ENCODE results near the gene GNB5. TPM values are rescaled to one million over a fixed set of nuclear protein-coding genes. Genes with fewer than 3 reads are reported as not detected.

The GNB5 gene
- total and polyA plus RNA-seq, 2 donors: 16.1 to 20.5 TPM

- WGBS: over 99% methylated on average over 2 of the region's 2 CpGs
- Histone ChIP-seq H3K27me3 (ENCODE audit: control insufficient read depth in 2 of 2, insufficient read depth in 1 of 2, low read length in 1 of 2) (no peaks in the 10 kb centered on the region), H3K27ac (ENCODE audit: low read depth in 1 of 2, low read length in 1 of 2) (no peak overlapping the region), H3K9me3 (ENCODE audit: control insufficient read depth in 2 of 2, insufficient read depth in 1 of 2, low read length in 1 of 2) (no peaks in the 10 kb centered on the region), H3K4me1 (ENCODE audit: control insufficient read depth in 2 of 2, insufficient read depth in 2 of 2, low read length in 2 of 2) (no peaks in the 10 kb centered on the region), H3K4me3 (ENCODE audit: low read length in 2 of 2) (no peak overlapping the region), H3K36me3 (ENCODE audit: control insufficient read depth in 2 of 2, insufficient read depth in 2 of 2, low read length in 1 of 2) (peaks cover 19 to 39% of the 10 kb centered on the region in 2 donors)
- DNase-seq (ENCODE audit: low read depth in 6 of 9, low spot score in 9 of 9): no peak
Observed at GRCh38 chr15:52146261-52146660, 44.9 kb downstream of the GNB5 start.

- WGBS: 99% methylated on average over 7 of the region's 7 CpGs
- H3K27me3 ChIP-seq (ENCODE audit: control insufficient read depth in 2 of 2, insufficient read depth in 1 of 2, low read length in 1 of 2): no peaks in the 10 kb centered on the region
Observed at GRCh38 chr15:52144656-52145178, 46.5 kb downstream of the GNB5 start.

GRCh38 chr15:52143873-52144272 lies 47.3 kb downstream of the GNB5 start:
- Histone ChIP-seq H3K4me3 (ENCODE audit: low read length in 2 of 2) (no peak overlapping the region), H3K36me3 (ENCODE audit: control insufficient read depth in 2 of 2, insufficient read depth in 2 of 2, low read length in 1 of 2) (peaks cover 11 to 26% of the 10 kb centered on the region in 2 donors)

More at GRCh38 chr15:52144656-52145178, 46.5 kb downstream of the GNB5 start:
- no peak for DNase-seq (ENCODE audit: low read depth in 6 of 9, low spot score in 9 of 9)
- H3K4me1 ChIP-seq (ENCODE audit: control insufficient read depth in 2 of 2, insufficient read depth in 2 of 2, low read length in 2 of 2): peaks cover 0 to 4% of the 10 kb centered on the region in 2 donors
- peaks cover 17 to 34% of the 10 kb centered on the region in 2 donors for H3K36me3 ChIP-seq (ENCODE audit: control insufficient read depth in 2 of 2, insufficient read depth in 2 of 2, low read length in 1 of 2)
- no peak overlapping the region for H3K4me3 ChIP-seq (ENCODE audit: low read length in 2 of 2)
- H3K27ac ChIP-seq (ENCODE audit: low read depth in 1 of 2, low read length in 1 of 2): no peak overlapping the region
- H3K9me3 ChIP-seq (ENCODE audit: control insufficient read depth in 2 of 2, insufficient read depth in 1 of 2, low read length in 1 of 2): no peaks in the 10 kb centered on the region

GRCh38 chr15:52140646-52141045 lies 50.5 kb downstream of the GNB5 start:
- Histone ChIP-seq H3K27ac (ENCODE audit: low read depth in 1 of 2, low read length in 1 of 2) (no peak overlapping the region), H3K4me3 (ENCODE audit: low read length in 2 of 2) (no peak overlapping the region), H3K4me1 (ENCODE audit: control insufficient read depth in 2 of 2, insufficient read depth in 2 of 2, low read length in 2 of 2) (peaks cover 10 to 29% of the 10 kb centered on the region in 2 donors), H3K9me3 (ENCODE audit: control insufficient read depth in 2 of 2, insufficient read depth in 1 of 2, low read length in 1 of 2) (no peaks in the 10 kb centered on the region), H3K36me3 (ENCODE audit: control insufficient read depth in 2 of 2, insufficient read depth in 2 of 2, low read length in 1 of 2) (peaks cover 8 to 20% of the 10 kb centered on the region in 2 donors), H3K27me3 (ENCODE audit: control insufficient read depth in 2 of 2, insufficient read depth in 1 of 2, low read length in 1 of 2) (no peaks in the 10 kb centered on the region)
- WGBS: 97% methylated on average over 4 of the region's 4 CpGs
- DNase-seq (ENCODE audit: low read depth in 6 of 9, low spot score in 9 of 9): no peak

More at GRCh38 chr15:52143873-52144272, 47.3 kb downstream of the GNB5 start:
- DNase-seq (ENCODE audit: low read depth in 6 of 9, low spot score in 9 of 9): no peak
- no peaks in the 10 kb centered on the region for H3K27me3 ChIP-seq (ENCODE audit: control insufficient read depth in 2 of 2, insufficient read depth in 1 of 2, low read length in 1 of 2)
- 92% methylated on average over 11 of the region's 11 CpGs for WGBS
- H3K9me3 ChIP-seq (ENCODE audit: control insufficient read depth in 2 of 2, insufficient read depth in 1 of 2, low read length in 1 of 2): no peaks in the 10 kb centered on the region
- H3K27ac ChIP-seq (ENCODE audit: low read depth in 1 of 2, low read length in 1 of 2): no peak overlapping the region
- H3K4me1 ChIP-seq (ENCODE audit: control insufficient read depth in 2 of 2, insufficient read depth in 2 of 2, low read length in 2 of 2): peaks cover 0 to 7% of the 10 kb centered on the region in 2 donors

- H3K36me3 ChIP-seq (ENCODE audit: control insufficient read depth in 2 of 2, insufficient read depth in 2 of 2, low read length in 1 of 2): peaks cover 8 to 19% of the 10 kb centered on the region in 2 donors
- peak in 7 of 9 donors; percentile 37 to 68 (median 51) for DNase-seq (ENCODE audit: low read depth in 6 of 9, low spot score in 9 of 9)
Observed at GRCh38 chr15:52139599-52140462, 51.4 kb downstream of the GNB5 start.

GRCh38 chr15:52137432-52138357 lies 53.5 kb downstream of the GNB5 start:
- 87% methylated on average over 12 of the region's 12 CpGs for WGBS
- DNase-seq (ENCODE audit: low read depth in 6 of 9, low spot score in 9 of 9): no peak
- Histone ChIP-seq H3K36me3 (ENCODE audit: control insufficient read depth in 2 of 2, insufficient read depth in 2 of 2, low read length in 1 of 2) (peaks cover 9 to 11% of the 10 kb centered on the region in 2 donors), H3K27me3 (ENCODE audit: control insufficient read depth in 2 of 2, insufficient read depth in 1 of 2, low read length in 1 of 2) (no peaks in the 10 kb centered on the region), H3K4me1 (ENCODE audit: control insufficient read depth in 2 of 2, insufficient read depth in 2 of 2, low read length in 2 of 2) (peaks cover 13 to 32% of the 10 kb centered on the region in 2 donors), H3K9me3 (ENCODE audit: control insufficient read depth in 2 of 2, insufficient read depth in 1 of 2, low read length in 1 of 2) (no peaks in the 10 kb centered on the region), H3K27ac (ENCODE audit: low read depth in 1 of 2, low read length in 1 of 2) (peak overlapping the region in 1 of 2 donors; percentile 23), H3K4me3 (ENCODE audit: low read length in 2 of 2) (no peak overlapping the region)

More at GRCh38 chr15:52139599-52140462, 51.4 kb downstream of the GNB5 start:
- Histone ChIP-seq H3K9me3 (ENCODE audit: control insufficient read depth in 2 of 2, insufficient read depth in 1 of 2, low read length in 1 of 2) (no peaks in the 10 kb centered on the region), H3K27ac (ENCODE audit: low read depth in 1 of 2, low read length in 1 of 2) (no peak overlapping the region), H3K4me1 (ENCODE audit: control insufficient read depth in 2 of 2, insufficient read depth in 2 of 2, low read length in 2 of 2) (peaks cover 13 to 32% of the 10 kb centered on the region in 2 donors), H3K4me3 (ENCODE audit: low read length in 2 of 2) (no peak overlapping the region), H3K27me3 (ENCODE audit: control insufficient read depth in 2 of 2, insufficient read depth in 1 of 2, low read length in 1 of 2) (no peaks in the 10 kb centered on the region)
- 74% methylated on average over 17 of the region's 17 CpGs for whole genome bisulfite sequencing

- DNase-seq (ENCODE audit: low read depth in 6 of 9, low spot score in 9 of 9): peak in 1 of 9 donors; percentile 26
- Histone ChIP-seq H3K4me3 (ENCODE audit: low read length in 2 of 2) (no peak overlapping the region), H3K27me3 (ENCODE audit: control insufficient read depth in 2 of 2, insufficient read depth in 1 of 2, low read length in 1 of 2) (no peaks in the 10 kb centered on the region), H3K27ac (ENCODE audit: low read depth in 1 of 2, low read length in 1 of 2) (peak overlapping the region in 1 of 2 donors; percentile 54), H3K36me3 (ENCODE audit: control insufficient read depth in 2 of 2, insufficient read depth in 2 of 2, low read length in 1 of 2) (peaks cover 9 to 12% of the 10 kb centered on the region in 2 donors), H3K9me3 (ENCODE audit: control insufficient read depth in 2 of 2, insufficient read depth in 1 of 2, low read length in 1 of 2) (no peaks in the 10 kb centered on the region), H3K4me1 (ENCODE audit: control insufficient read depth in 2 of 2, insufficient read depth in 2 of 2, low read length in 2 of 2) (peaks cover 13 to 32% of the 10 kb centered on the region in 2 donors)
- 79% methylated on average over 6 of the region's 6 CpGs for WGBS
Observed at GRCh38 chr15:52136442-52136980, 54.7 kb downstream of the GNB5 start.

- WGBS: 96% methylated on average over 5 of the region's 5 CpGs
- no peak overlapping the region for H3K4me3 ChIP-seq (ENCODE audit: low read length in 2 of 2)
- no peak for DNase-seq (ENCODE audit: low read depth in 6 of 9, low spot score in 9 of 9)
- H3K27me3 ChIP-seq (ENCODE audit: control insufficient read depth in 2 of 2, insufficient read depth in 1 of 2, low read length in 1 of 2): no peaks in the 10 kb centered on the region
- no peaks in the 10 kb centered on the region for H3K9me3 ChIP-seq (ENCODE audit: control insufficient read depth in 2 of 2, insufficient read depth in 1 of 2, low read length in 1 of 2)
- peaks cover 13 to 27% of the 10 kb centered on the region in 2 donors for H3K4me1 ChIP-seq (ENCODE audit: control insufficient read depth in 2 of 2, insufficient read depth in 2 of 2, low read length in 2 of 2)
- H3K36me3 ChIP-seq (ENCODE audit: control insufficient read depth in 2 of 2, insufficient read depth in 2 of 2, low read length in 1 of 2): peaks cover 9 to 12% of the 10 kb centered on the region in 2 donors
- no peak overlapping the region for H3K27ac ChIP-seq (ENCODE audit: low read depth in 1 of 2, low read length in 1 of 2)
Observed at GRCh38 chr15:52134502-52135144, 56.6 kb downstream of the GNB5 start.

All from thymus (tissue), 11 donors.